ENCODE measurements around the gene SCAPER. TPM values are rescaled to one million over a fixed set of nuclear protein-coding genes. Genes with fewer than 3 reads are reported as not detected.

The SCAPER gene
- total and polyA plus RNA-seq, 2 of the 4 experiments (the other 2 are of a cell fraction): 2.9 to 9.7 TPM

DNA sequence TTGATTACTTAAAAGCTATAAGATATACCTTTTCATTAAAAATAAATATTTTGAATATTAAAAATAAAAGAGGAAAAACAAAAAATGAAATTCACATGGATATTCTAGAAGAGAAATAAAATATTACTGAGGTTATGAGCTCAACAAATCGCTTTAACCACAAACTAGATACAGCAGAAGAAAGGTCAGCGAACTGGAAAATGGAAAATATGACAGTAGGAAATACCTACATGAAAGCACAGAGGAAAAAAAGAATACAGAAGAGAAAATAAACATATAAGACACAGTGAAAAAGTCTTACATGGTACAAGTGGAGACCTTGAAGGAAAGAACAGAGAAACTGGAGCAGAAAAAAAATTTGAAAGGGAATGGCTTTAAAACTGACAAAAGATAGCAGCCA lies 33.2 kb downstream of the SCAPER start:
- no peaks in the 10 kb centered on the region for H3K9me1 ChIP-seq (ENCODE audit: insufficient read depth, low read length)
- in situ Hi-C loops (cut with MboI; ENCODE audit: low sequenced_read_pairs) (no loop called here), dilution Hi-C loops (cut with HindIII; ENCODE audit: low sequenced_read_pairs, unreplicated experiment) (no loop called here), intact Hi-C loops (cut with micrococcal nuclease) (no loop called here)
- H3K23ac ChIP-seq (ENCODE audit: low read depth, low read length): no peak overlapping the region
- no peak overlapping the region for H2BK5ac ChIP-seq (ENCODE audit: low read depth, low read length, poor library complexity, severe bottlenecking)
- no peak overlapping the region for H4K8ac ChIP-seq (ENCODE audit: low read depth in 2 of 2, low read length in 2 of 2)
- no peak overlapping the region for H3K4me3 ChIP-seq (ENCODE audit: insufficient read depth, low read depth, low read length)
- ChIA-PET POLR2A (ENCODE audit: unreplicated experiment) (no interaction called here), CTCF (interaction anchor here (0.5 kb wide), 1 partner anchor 537 kb away, joined by 4 read pairs; no protein-coding TSS in a partner anchor)
- no peaks in the 10 kb centered on the region for H3K4me1 ChIP-seq (ENCODE audit: control insufficient read depth, insufficient read depth, low read length)
- WGBS, 2 experiments (ENCODE audit: extremely low coverage in 2 of 2, insufficient read length in 1 of 2): no CpG with 5 or more reads among the region's 2 CpGs
- no peak overlapping the region for H2BK20ac ChIP-seq (ENCODE audit: low read depth, low read length)
- DNase-seq (no peak), ATAC-seq (ENCODE audit: low read depth) (no peak)
- H3K27me3 ChIP-seq (ENCODE audit: control insufficient read depth, insufficient read depth, low read length): no peaks in the 10 kb centered on the region
- no peak overlapping the region for H3K9ac ChIP-seq (ENCODE audit: low read depth, low read length)
- H2AFZ ChIP-seq (replicated peaks; ENCODE audit: low read length, poor library complexity): no peak overlapping the region
- no peak overlapping the region for H4K91ac ChIP-seq (ENCODE audit: insufficient read depth, low read depth, low read length)
- H3K18ac ChIP-seq (ENCODE audit: low read depth, low read length): no peak overlapping the region
- BruUV-seq (replicated peaks): no TSS peak
- no peak for TF ChIP-seq RFX5 (IDR thresholded peaks at IDR 0.05; ENCODE audit: low read depth, low read length)
- no peak for TF ChIP-seq POLR2A (IDR thresholded peaks at IDR 0.05; ENCODE audit: low read depth, low read length)
- TF ChIP-seq, protein P1, sequence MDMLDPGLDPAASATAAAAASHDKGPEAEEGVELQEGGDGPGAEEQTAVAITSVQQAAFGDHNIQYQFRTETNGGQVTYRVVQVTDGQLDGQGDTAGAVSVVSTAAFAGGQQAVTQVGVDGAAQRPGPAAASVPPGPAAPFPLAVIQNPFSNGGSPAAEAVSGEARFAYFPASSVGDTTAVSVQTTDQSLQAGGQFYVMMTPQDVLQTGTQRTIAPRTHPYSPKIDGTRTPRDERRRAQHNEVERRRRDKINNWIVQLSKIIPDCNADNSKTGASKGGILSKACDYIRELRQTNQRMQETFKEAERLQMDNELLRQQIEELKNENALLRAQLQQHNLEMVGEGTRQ (IDR thresholded peaks at IDR 0.05; ENCODE audit: low read depth, low read length): no peak
- TF ChIP-seq SMC3 (IDR thresholded peaks at IDR 0.05; ENCODE audit: low read depth, low read length): no peak
- TF ChIP-seq MAZ (IDR thresholded peaks at IDR 0.05; ENCODE audit: borderline replicate concordance, low read depth, low read length): no peak
- TF ChIP-seq, protein P2, sequence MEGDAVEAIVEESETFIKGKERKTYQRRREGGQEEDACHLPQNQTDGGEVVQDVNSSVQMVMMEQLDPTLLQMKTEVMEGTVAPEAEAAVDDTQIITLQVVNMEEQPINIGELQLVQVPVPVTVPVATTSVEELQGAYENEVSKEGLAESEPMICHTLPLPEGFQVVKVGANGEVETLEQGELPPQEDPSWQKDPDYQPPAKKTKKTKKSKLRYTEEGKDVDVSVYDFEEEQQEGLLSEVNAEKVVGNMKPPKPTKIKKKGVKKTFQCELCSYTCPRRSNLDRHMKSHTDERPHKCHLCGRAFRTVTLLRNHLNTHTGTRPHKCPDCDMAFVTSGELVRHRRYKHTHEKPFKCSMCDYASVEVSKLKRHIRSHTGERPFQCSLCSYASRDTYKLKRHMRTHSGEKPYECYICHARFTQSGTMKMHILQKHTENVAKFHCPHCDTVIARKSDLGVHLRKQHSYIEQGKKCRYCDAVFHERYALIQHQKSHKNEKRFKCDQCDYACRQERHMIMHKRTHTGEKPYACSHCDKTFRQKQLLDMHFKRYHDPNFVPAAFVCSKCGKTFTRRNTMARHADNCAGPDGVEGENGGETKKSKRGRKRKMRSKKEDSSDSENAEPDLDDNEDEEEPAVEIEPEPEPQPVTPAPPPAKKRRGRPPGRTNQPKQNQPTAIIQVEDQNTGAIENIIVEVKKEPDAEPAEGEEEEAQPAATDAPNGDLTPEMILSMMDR (conservative IDR thresholded peaks at IDR 0.05; ENCODE audit: low read depth, low read length): no peak
- H2AK5ac ChIP-seq (ENCODE audit: low read depth, low read length): no peak overlapping the region
- H3K9me3 ChIP-seq (ENCODE audit: control insufficient read depth, insufficient read depth, low read length): no peaks in the 10 kb centered on the region
- no peak overlapping the region for H3K14ac ChIP-seq (replicated peaks; ENCODE audit: low read depth, low read length)
- no peak overlapping the region for H2BK120ac ChIP-seq (ENCODE audit: low read depth, low read length)
- peaks cover 1% of the 10 kb centered on the region; the same call in 1 of the 2 replicates for H3K36me3 ChIP-seq (ENCODE audit: control insufficient read depth, insufficient read depth, low read length)
- H3K4ac ChIP-seq (ENCODE audit: low read depth, low read length): no peak overlapping the region
- H3K56ac ChIP-seq (ENCODE audit: extremely low read depth, insufficient read depth, low read length): no peak overlapping the region
- no peak overlapping the region for H3K27ac ChIP-seq (ENCODE audit: insufficient read depth, low read length)
- no peak overlapping the region for H2AK9ac ChIP-seq (replicated peaks; ENCODE audit: low read depth, low read length, poor library complexity)
- no peak overlapping the region for H2BK15ac ChIP-seq (ENCODE audit: low read depth, low read length)
- no peak overlapping the region for H4K5ac ChIP-seq (ENCODE audit: low read depth, low read length)
- H3K79me1 ChIP-seq (ENCODE audit: low read depth in 1 of 2, low read length in 2 of 2): no peaks in the 10 kb centered on the region
- H3K4me2 ChIP-seq (ENCODE audit: low read depth, low read length): no peak overlapping the region
- H4K20me1 ChIP-seq (ENCODE audit: insufficient read depth, low read length): no peaks in the 10 kb centered on the region
